Left renal pelvis (tissue), 4 donors: Measurements from ENCODE around the gene ELOVL7. TPM values are rescaled to one million over a fixed set of nuclear protein-coding genes. Genes with fewer than 3 reads are reported as not detected.
"Not testable (repeated sequence)": the region's sequence is repeated elsewhere in the genome, so short reads cannot be mapped to it uniquely, and the experiment has no call there.

Source experiments
- DNase-seq, 4 donors: peaks; one replicate each; pipeline ENCODE4 v3.0.0-alpha.2; 2013; ENCODE audit warnings: low read depth in 4 of 4, low spot score in 3 of 4
- polyA plus RNA-seq, 4 donors: library from polyadenylated mRNA; unstranded; fragments of 120-200 nt; gene quantifications; one replicate each; pipeline ENCODE4 v1.2.1, GENCODE V29; 2013; ENCODE audit not compliant: insufficient read length in 4 of 4

Gene ELOVL7
- polyA plus RNA-seq, 4 donors: 0.76 to 18.2 (median 17.2) TPM

GRCh38 chr5:60833520-60833919 lies 10.5 kb downstream of the ELOVL7 start:
- no peak for DNase-seq

GRCh38 chr5:60830581-60831127 lies 13.4 kb downstream of the ELOVL7 start:
- no peak for DNase-seq

GRCh38 chr5:60829490-60830266 lies 14.4 kb downstream of the ELOVL7 start:
- no peak for DNase-seq

GRCh38 chr5:60827201-60827600 lies 16.9 kb downstream of the ELOVL7 start:
- DNase-seq: no peak

- DNase-seq: no peak
Observed at GRCh38 chr5:60826653-60827052, 17.4 kb downstream of the ELOVL7 start.

GRCh38 chr5:60823574-60823973 lies 20.5 kb downstream of the ELOVL7 start:
- no peak for DNase-seq

GRCh38 chr5:60822285-60822556 lies 21.8 kb downstream of the ELOVL7 start:
- DNase-seq: no peak

- DNase-seq: no peak
Observed at GRCh38 chr5:60821488-60822284, 22.4 kb downstream of the ELOVL7 start.

- DNase-seq: no peak
Observed at GRCh38 chr5:60820593-60821487, 23.2 kb downstream of the ELOVL7 start.

- DNase-seq: not testable (repeated sequence)
Observed at GRCh38 chr5:60816138-60816537, 27.9 kb downstream of the ELOVL7 start.

GRCh38 chr5:60814498-60814897 lies 29.6 kb downstream of the ELOVL7 start:
- DNase-seq: no peak

GRCh38 chr5:60812426-60812825 lies 31.6 kb downstream of the ELOVL7 start:
- no peak for DNase-seq

- DNase-seq: no peak
Observed at GRCh38 chr5:60811105-60811504, 33.0 kb downstream of the ELOVL7 start.

GRCh38 chr5:60810438-60811085 lies 33.5 kb downstream of the ELOVL7 start:
- no peak for DNase-seq

- no peak for DNase-seq
Observed at GRCh38 chr5:60809891-60810425, 34.1 kb downstream of the ELOVL7 start.

GRCh38 chr5:60806591-60807243 lies 37.4 kb downstream of the ELOVL7 start:
- no peak for DNase-seq

GRCh38 chr5:60805463-60805862 lies 38.6 kb downstream of the ELOVL7 start:
- DNase-seq: no peak

GRCh38 chr5:60803712-60804111 lies 40.4 kb downstream of the ELOVL7 start:
- DNase-seq: no peak

- DNase-seq: no peak
Observed at GRCh38 chr5:60802986-60803385, 41.1 kb downstream of the ELOVL7 start.

GRCh38 chr5:60802226-60802625 lies 41.8 kb downstream of the ELOVL7 start:
- no peak for DNase-seq
